Fibroblast of skin of back (primary cell): ENCODE measurements around the gene LYSET. TPM values are rescaled to one million over a fixed set of nuclear protein-coding genes. Genes with fewer than 3 reads are reported as not detected.
"Not testable (repeated sequence)": the region's sequence is repeated elsewhere in the genome, so short reads cannot be mapped to it uniquely, and the experiment has no call there.

Experiments
- DNase-seq: peaks from one replicate; pipeline ENCODE4 v3.0.0-alpha.2; 2013
- polyA plus RNA-seq, 2 experiments: library from polyadenylated mRNA; unstranded; fragments of 120-200 nt; gene quantifications; one replicate each; pipeline ENCODE4 v1.2.1, GENCODE V29; 2013; ENCODE audit not compliant: insufficient read length in 2 of 2

LYSET gene, protein sequence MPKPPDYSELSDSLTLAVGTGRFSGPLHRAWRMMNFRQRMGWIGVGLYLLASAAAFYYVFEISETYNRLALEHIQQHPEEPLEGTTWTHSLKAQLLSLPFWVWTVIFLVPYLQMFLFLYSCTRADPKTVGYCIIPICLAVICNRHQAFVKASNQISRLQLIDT
- 10.3 TPM for polyA plus RNA-seq (2013, experiment 1 of 2; ENCODE audit: insufficient read length)
- polyA plus RNA-seq (2013, experiment 2 of 2; ENCODE audit: insufficient read length) = 9.8 TPM

DNA sequence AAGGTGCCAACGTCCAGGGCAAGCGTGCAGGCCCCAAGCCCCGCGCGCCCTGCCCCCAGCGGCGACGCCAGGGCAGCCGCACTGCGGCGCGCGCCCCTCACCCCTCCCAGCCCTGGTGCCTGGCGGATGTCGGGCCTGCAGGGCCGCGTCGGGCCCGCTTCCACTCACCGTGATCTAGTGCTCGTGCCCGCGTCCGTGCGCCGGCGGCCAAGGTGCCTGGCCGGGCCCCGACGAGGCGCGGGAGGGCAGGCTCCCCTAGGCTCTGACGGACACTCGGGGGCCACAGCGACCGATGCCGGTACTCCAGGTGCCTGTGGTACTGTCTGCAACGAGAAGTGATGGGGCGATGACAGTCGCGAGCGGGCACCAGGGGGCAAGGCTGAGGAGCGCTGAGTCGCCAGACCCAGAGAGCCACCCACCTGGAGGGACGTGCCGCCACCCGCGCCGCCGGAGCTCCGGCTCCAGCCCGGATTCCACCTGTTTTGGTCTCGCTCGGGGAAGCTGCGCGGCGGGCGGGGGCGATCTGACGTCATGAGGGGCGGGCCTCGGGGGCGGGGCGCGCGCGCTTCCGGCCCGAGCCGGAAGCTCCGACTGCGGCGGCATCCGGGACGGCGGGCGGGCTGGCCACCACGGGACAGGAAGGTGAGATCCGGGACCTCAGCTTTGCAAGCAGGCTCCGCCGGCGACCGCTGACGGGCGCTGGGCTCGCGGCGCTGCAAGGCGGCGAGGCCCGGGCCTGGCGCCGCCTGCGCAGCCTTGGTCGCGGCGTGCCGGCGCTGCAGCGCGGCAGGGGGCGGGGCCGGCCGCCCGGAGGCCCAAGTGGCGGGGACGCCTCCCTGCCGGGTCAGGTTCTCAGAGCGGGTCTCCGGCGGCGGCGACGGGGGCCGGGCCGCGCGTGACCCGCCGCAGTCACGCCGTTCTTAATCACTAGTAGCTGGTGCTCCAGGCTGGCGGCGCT lies at the start of gene LYSET, which contains the start of gene MOAP1:
Gene LYSET, plus strand, starts transcription at position 927 of the 958 bp plus-strand sequence. CDS start 89 bp downstream, outside the sequence.
Gene MOAP1, minus strand, starts transcription at position 507 of the 958 bp plus-strand sequence. CDS start 655 bp downstream, outside the sequence.
- DNase-seq = peak; percentile 83

DNA sequence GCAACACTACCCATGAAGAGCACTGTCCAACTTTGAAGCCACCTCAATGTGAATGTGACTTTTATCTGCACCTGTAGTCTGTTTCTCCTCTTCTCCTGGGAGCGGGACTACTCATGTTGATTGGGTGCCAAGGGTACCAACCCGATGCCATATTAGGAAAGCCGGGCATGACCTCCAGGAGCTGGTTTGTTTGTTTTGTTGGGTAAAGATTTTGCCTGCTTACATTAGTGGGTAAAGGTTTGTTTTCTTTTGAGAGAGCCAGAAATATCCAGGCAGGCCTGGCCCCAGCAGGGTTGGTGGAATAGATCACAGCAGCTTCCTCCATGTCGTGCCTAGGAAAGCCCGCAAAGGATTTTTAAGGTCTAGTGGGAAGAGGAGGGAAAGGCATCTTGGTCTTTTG lies 49.7 kb upstream of the LYSET start:
- DNase-seq = no peak

DNA sequence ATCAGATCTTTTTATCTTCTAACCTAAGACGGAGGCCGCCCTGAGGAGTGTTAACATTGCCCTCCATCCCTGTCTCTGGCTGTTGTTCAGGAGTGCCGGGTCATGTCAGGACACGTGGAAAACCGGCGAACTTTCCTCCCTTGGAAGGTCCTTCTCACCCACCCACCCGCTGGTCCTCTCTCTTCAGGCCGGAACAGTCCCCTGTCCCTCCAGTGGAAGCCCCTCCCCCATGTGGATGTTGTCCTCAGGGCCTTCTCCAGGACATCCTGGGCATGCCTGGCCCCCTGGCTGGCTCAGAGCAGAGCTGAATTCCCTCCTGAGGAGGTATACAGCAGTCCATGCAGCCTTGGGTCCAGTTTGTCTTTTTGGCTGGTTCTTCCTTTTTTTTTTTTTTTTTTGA lies 49.1 kb upstream of the LYSET start:
- DNase-seq = no peak

DNA sequence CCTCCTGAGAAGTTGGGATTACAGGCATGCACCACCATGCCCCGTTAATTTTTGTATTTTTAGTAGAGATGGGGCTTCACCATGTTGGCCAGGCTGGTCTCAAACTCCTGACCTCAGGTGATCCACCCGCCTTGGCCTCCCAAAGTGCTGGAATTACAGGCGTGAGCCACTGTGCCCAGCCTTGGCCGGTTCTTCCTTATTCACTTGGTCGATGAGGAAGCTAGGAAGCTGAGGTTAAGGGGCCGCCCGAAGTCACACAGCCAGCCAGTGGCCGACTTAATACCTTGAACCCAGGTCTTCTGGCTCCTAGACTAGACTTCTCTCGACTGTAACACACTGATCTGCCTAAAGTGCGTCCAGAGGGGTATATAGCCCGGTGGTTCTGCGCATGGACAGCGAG lies 48.6 kb upstream of the LYSET start:
- DNase-seq = not testable (repeated sequence)

DNA sequence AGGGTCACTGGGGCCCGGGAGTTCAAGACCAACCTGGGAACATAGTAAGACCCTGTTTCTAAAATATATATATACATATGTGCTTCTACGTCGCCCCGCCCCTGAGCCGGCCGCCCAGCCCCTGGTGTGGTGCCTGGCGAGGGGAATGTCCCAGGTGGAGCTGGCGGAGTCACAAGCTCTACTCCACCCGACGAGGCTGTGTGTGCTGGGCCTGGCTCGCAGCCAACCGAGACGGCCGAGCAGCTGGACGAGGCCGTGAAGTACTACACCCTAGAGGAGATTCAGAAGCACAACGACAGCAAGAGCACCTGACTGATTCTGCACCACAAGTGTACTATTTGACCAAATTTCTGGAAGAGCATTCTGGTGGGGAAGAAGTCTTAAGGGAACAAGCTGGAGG lies 47.3 kb upstream of the LYSET start:
- DNase-seq = no peak

DNA sequence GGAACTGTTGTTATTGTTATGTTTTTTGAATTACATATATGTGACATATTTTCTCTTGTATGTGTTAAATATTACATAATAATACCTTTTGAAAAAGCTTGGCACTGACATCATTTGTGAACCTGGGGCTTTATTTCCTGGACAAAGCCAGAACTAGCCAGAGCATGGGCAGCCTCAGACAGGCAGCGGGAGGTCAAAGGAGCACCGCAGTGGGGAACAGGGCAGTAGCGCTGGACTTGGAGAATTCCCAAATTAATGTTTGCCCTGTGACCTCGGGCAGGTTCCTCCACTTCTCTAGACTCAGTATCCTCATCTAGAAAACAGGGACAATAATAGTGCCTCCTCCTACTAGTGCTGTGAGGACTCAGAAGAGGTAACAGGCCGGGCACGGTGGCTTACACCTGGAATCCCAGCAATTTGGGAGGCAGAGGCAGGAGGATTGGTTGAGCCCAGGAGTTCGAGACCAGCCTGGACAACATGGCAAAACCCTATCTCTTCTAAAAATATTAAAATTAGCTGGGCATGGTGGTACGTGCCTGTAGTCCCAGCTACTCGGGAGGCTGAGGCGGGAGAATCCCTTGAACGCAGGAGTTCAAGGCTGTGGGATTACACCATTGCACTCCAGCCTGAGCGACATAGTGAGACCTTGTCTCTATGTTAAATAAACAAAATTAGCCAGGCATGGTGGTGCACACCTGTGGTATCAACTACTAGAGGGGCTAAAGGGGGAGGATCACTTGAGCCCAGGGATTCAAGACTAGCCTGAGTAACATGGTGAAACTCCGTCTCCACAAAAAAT lies 42.1 kb upstream of the LYSET start:
- DNase-seq = no peak

DNA sequence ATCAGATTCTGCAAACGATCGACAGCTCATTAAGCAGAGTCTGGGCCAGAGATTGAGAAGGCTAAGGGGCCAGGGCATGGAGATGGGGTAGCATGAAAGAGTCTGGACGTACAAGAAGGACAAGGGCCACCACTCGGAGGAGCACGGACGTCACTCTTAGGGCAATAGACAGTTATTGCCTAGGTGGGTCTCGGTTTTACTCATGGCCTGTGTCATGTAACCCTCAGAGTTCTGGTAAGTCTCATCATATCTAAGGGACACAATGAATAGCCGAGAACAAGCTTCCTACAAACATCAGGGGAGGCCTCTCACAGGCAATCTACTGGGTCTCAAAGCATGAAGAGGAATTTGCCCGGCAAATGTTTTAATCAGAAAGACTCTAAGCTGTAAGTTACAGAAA lies 39.0 kb upstream of the LYSET start:
- DNase-seq = no peak

DNA sequence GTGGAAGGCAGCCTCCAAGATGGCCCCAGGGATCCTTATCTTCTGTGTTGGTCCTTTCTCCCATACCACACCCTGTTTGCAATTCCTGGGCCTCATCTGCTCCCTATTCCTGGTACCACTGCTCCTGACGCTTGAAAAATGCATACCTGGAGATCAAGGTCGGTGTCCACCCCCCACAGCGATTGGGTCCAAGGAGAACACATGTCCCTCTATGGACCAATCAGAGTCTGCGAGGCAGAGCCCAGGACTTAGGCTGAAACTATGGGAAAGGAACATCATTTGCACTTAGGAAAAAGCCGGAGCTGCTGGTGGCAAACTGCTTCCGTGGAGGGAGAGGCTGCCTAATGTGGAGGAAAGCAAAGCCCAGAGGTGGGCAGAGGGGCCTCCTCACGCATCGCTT lies 36.1 kb upstream of the LYSET start:
- DNase-seq = no peak

DNA sequence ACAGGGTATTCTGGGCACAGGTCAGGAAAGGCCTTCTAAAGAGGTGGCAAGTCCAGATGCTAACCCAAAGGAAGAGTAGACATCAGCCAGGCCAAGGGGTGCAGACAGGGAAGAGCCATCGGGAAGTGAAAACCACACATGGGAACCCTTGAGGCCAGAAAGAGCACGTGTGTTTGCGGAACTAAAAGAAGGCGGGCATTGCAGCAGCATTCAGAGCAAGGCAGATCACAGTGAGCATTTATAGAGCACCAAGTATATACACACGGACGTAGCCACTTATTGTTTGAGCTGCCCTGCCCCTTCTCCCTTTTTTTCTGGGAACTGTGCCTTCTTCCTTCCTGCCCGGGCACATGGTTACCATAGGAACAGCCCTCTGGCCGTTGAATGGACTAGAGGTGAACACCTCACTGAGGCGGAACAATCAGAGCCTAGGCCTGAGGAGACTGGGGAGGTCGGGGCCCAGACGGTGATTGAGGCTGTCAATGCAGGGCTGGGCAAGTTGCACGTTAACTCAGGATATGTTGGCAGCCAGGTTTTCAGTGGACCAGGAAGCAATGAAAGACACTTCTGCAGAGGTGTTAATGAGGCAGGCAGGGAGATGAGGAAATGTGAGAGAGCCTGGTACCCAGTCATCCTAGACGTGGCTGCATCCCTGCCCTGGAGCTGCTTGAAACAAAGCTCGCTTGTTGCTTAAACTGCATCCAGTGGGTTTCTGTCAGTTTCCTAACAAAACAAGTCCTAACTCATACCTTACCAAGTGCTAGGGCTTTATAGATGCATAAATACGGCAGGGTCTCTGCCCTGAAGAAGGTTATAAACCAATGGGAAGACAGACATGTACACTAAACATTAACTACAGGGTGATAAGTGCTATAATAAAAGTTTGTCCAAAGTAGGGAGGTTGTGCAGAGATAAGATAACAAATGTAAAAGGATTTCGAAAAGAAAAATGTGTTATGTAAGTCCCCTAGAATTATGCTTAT lies 34.6 kb upstream of the LYSET start:
- no peak for DNase-seq

DNA sequence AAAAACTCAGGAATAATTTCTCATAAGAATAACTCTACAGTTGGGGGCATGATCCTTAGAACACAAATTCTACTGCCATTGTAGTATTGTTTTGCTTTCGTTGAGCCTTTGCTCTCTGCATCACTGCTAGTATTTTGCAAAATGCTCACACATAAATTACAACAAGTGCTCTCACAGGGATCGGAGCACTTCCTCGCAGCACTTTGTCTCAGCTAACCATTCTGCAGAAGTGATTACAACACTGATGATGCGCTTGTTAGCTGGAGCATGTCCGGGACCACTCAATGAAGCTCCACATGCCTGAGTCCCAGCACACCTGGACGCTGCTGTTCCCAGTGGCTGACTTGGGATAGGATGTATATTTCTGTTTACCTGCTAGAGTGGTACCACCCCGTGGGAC lies 32.0 kb upstream of the LYSET start:
- DNase-seq = no peak

DNA sequence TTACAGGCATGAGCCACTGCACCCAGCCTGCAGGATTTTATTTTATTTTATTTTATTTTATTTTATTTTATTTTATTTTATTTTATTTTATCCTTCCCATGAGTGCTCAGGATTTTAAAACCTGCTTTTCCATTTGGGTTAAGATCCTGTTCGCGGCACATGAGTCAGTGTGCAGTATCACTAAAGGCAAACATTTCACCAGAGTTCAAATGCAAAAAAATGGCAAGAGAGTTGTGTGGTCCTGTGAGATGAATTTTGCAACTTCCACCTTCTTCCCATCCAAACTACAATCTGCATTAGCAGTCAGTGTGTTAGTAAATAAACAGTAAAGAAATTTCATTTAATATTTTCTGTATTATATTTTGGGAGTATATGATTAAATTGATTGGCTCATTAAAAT lies 29.4 kb upstream of the LYSET start:
- no peak for DNase-seq

DNA sequence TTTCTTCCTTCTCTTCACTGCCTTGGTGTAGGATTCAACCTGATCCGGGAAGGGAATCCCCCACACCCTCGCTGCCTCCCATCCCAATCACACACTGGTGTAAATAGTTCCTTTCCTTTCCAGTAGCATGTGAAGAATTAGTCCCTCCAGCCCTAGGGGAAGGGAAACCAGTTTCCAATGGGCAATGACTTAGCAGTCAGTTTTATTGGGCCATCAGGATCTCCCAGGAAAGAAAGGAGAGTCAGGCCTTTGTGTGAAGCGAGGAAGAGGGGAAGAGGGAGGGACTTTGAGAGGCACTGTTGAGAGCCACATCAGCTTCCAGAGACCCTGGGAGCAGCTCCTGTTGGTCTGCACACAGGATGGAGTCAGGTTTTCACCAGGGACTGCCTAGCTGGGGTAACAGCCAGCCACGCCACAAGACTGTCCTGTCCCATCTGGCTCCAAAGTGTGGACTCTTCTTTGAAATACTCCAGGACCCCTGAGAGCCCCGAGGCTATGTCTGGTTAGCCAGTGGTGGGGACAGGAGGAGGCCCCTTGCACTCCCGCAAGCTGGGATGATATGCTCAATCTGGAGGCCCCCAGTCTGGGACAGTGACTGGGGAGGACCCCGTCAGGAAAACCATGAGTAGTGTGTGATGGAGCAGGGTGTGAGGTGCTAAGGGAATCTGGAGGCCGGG lies 28.3 kb upstream of the LYSET start:
- DNase-seq = no peak

DNA sequence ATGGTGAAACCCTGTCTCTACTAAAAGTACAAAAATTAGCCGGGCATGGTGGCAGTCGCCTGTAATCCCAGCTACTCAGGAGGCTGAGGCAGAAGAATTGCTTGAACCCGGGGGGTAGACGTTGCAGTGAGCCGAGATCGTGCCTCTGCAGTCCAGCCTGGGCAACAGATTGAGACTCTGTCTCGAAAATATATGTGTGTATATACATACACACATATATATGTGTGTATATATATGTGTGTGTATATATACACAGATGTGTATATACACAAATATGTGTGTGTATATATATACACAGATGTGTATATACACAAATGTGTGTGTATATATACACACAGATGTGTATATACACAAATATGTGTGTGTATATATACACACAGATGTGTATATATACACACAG lies 26.8 kb upstream of the LYSET start:
- not testable (repeated sequence) for DNase-seq

DNA sequence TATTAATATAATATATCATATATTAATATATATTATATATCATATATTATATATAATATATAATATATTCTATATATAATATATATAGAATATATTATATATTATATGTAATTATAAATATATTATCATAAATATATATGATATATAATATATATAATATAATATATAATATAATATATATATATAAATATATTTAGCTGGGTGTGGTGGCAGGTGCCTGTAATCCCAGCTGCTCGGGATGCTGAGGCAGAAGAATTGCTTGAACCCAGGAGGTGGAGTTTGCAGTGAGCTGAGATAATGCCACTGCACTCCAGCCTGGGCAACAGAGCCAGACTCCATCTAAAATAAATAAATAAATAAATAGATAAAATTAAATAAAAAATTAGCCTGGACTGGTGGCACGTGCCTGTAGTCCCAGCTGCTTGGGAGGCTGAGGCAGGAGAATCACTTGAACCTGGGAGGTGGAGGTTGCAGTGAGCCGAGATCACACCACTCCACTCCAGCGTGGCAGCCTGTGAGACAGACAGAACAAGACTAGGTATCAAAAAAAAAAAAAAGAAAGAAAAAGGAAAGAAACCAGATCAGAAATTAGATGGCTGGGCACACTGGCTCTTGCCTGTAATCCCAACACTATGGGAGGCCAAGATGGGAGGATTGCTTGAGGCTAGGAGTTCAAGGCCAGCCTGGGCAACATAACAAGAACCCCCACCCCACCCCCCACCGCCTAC lies 25.3 kb upstream of the LYSET start:
- not testable (repeated sequence) for DNase-seq

DNA sequence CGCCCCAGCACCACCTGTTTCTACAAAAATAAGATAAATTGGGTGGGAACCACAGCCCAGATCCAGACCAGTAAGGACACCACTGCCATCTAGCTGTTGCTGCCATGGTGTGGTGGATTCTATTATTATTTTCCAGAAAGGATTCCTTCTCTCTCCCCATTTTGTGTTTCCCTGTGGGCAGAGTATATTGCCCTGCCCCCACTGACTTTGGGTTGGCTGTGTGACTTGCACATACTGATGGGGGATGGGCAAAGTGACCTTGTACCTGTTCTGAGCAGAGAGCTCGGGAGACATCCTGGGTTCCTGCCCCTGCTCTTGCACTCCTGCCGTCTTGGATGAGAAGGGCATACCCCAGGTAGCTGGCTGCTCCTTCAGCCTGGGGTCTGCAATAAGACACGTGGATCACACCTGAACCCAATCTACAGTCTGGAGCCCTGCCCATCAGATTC lies 24.7 kb upstream of the LYSET start:
- no peak for DNase-seq

DNA sequence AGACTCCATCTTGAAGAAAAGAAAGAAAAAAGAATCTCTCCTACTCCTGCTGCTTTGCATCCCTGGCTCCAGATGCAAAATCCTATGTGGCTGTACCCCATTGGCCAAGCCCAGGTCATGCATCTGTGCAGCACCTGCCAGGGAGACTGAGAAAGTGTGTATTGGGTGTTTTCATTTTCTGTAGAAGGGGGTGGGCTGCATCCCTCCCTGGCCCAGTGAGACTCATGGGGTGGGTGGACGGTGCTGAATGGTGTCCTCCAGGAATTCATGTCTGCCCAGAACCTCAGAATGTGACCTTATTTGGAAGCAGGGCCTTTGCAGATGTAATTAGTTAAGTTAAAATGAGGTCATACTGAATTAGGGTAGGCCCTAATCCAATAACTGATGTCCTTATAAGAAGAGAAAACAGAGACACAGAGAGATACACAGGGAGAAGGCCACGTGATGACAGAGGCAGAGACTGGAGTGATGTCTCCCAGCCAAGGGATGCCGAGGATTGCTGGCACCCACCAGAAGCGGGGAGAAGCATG lies 23.6 kb upstream of the LYSET start:
- no peak for DNase-seq

DNA sequence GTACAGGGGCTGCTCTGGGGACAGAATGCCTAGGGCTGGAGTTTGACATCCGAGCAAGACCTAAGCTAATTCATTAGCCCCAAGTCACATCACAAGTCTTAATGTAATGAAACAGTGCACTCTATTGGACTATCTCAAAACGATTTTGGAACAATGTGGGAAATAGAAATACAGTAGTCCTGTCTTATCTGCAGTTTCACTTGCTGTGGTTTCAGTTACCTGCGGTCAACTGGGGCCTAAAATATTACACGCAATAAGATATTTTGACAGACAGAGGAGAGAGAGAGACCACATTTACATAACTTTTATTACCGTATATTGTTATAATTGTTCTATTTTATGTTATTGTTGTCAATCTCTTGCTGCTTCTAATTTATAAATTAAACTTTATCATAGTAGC lies 21.6 kb upstream of the LYSET start:
- DNase-seq = no peak

DNA sequence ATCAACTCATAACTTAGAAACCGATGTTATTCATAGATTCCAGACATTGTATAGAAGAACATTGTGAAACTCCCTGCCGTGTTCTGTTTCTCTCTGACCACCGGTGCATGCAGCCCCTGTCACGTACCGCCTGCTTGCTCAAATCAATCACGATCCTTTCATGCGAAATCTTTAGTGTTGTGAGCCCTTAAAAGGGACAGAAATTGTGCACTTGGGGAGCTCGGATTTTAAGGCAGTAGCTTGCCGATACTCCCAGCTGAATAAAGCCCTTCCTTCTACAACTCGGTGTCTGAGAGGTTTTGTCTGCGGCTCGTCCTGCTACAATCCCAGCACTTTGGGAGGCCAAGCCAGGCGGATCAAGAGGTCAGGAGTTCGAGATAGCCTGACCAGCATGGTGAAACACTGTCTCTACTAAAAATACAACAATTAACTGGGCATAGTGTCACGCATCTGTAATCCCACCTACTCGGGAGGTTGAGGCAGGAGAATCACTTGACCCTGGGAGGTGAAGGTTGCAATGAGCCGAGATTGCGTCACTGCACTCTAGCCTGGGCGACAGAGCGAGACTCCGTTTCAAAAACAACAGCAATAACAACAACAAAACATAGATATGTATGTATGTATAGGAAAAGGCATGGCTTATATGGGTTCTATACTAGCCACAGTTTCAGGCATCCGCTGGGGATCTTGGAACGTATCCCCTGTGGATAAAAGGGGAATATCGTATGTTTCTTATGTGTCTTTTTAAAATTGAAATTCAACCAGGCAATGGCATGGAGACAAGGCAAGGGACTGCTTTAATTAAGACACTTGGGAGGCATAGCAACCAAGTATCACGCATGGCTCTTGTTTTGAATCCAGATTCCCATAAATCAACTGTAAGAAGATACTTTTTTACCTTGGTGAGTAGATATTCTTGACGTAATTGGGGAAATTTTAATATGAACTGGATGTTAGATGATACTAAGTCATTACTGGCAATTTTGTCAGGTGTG lies 19.5 kb upstream of the LYSET start:
- DNase-seq = not testable (repeated sequence)

DNA sequence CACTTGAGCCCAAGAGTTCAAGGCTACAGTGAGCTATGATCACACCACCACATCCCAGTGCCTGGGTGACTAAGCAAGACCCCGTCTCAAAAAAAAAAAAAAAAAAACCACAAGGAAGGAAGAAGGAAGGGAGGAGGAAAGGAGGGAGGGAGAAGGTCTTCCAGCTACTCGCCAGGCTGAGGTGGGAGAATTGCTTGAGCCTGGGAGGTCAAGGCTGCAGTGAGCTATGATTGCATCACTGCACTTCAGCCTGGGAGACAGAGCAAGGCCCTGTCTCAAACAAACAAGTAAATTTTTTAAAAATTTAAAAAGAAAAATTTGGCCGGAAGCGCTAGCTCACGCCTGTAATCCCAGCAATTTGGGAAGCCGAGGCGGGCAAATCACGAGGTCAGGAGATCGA lies 16.5 kb upstream of the LYSET start:
- not testable (repeated sequence) for DNase-seq
